Suprapubic skin (tissue), 3 donors: Measurements from ENCODE around the gene RASA2.

Experiments
- POLR2A ChIP-seq, 2 donors: fragments of 450-650 bp; IDR thresholded peaks; one replicate each; pipeline ENCODE4 v1.6.1; 2017; ENCODE audit warnings: antibody characterized with exemption in 2 of 2, mild to moderate bottlenecking in 2 of 2, moderate library complexity in 2 of 2
- TF ChIP-seq, protein P1 (sequence below), 2 donors: fragments of 200-600 bp in 1 of 2; fragments of 450-650 bp in 1 of 2; sonication (generic) in 1 of 2; IDR thresholded peaks; one replicate each; pipeline ENCODE4 v1.5.1; 2016 to 2019; ENCODE audit warnings: antibody characterized with exemption in 2 of 2, mild to moderate bottlenecking in 1 of 2, moderate library complexity in 1 of 2

DNA sequence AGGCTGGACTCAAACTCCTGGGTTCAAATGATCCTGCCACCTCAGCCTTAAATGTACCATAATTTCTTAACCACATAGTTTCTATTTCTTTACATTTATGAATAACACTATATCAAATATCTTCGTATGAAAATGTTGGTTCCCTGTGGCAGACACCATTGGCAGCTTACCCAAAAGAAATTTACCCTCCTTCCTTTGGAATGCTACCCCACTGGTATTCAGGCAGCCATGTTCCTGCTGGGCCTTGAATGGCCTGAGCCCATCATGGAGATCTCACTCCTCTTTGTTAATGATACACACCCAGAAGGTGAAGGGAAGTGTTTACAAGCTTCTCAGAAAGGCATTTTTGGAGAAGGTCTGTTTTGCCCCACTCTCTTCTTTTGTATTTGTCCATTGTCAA, 157.0 kb downstream of the RASA2 start:
- TF ChIP-seq, protein P1, sequence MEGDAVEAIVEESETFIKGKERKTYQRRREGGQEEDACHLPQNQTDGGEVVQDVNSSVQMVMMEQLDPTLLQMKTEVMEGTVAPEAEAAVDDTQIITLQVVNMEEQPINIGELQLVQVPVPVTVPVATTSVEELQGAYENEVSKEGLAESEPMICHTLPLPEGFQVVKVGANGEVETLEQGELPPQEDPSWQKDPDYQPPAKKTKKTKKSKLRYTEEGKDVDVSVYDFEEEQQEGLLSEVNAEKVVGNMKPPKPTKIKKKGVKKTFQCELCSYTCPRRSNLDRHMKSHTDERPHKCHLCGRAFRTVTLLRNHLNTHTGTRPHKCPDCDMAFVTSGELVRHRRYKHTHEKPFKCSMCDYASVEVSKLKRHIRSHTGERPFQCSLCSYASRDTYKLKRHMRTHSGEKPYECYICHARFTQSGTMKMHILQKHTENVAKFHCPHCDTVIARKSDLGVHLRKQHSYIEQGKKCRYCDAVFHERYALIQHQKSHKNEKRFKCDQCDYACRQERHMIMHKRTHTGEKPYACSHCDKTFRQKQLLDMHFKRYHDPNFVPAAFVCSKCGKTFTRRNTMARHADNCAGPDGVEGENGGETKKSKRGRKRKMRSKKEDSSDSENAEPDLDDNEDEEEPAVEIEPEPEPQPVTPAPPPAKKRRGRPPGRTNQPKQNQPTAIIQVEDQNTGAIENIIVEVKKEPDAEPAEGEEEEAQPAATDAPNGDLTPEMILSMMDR (IDR thresholded peaks at IDR 0.05) = no peak
- no peak for TF ChIP-seq POLR2A (IDR thresholded peaks at IDR 0.05)
